Heart right ventricle (tissue), 16 donors: ENCODE results near the gene TMEM238. TPM values are rescaled to one million over a fixed set of nuclear protein-coding genes. Genes with fewer than 3 reads are reported as not detected.

Experiments used
- ATAC-seq, 8 donors: fragments of 200-7000 bp; cut with Tn5 transposase; one replicate each; pipeline ENCODE4 v1.9.1; 2020; ENCODE audit warnings: mild to moderate bottlenecking in 8 of 8, moderate library complexity in 8 of 8, moderate number of reproducible peaks in 1 of 8
- DNase-seq, 2 donors: peaks; one replicate each; pipeline ENCODE4 v3.0.0-alpha.2; 2020
- H3K27ac ChIP-seq, 10 donors: fragments of 200-600 bp; sonication (generic) in 2 of 10; one replicate each; pipeline versions ENCODE4 v1.5.0 to v1.8.0; 2020 to 2022; ENCODE audit warnings: mild to moderate bottlenecking in 3 of 10
- H3K27me3 ChIP-seq, 7 donors: fragments of 200-600 bp; one replicate each; pipeline ENCODE4 v1.8.0; 2021 to 2022; ENCODE audit warnings: mild to moderate bottlenecking in 2 of 7
- H3K36me3 ChIP-seq, 9 donors: fragments of 200-600 bp; sonication (generic) in 1 of 9; one replicate each; pipeline versions ENCODE4 v1.5.0 to v1.8.0; 2020 to 2022; ENCODE audit warnings: mild to moderate bottlenecking in 2 of 9
- H3K4me1 ChIP-seq, 9 donors: fragments of 200-600 bp; sonication (generic) in 1 of 9; one replicate each; pipeline versions ENCODE4 v1.5.0 to v1.8.0; 2020 to 2022; ENCODE audit warnings: mild to moderate bottlenecking in 4 of 9
- H3K4me3 ChIP-seq, 10 donors: fragments of 200-600 bp; sonication (generic) in 2 of 10; one replicate each; pipeline versions ENCODE4 v1.5.0 to v1.8.0; 2020 to 2022; ENCODE audit warnings: mild to moderate bottlenecking in 7 of 10, moderate library complexity in 2 of 10
- H3K9me3 ChIP-seq, 11 donors: fragments of 200-600 bp in 10 of 11; sonication (generic) in 2 of 11; one replicate each; pipeline versions ENCODE4 v1.5.0 to v1.8.0; 2013 to 2022; ENCODE audit warnings: mild to moderate bottlenecking in 2 of 11, control low read depth in 1 of 11, moderate library complexity in 1 of 11
- CTCF ChIP-seq, 9 donors: fragments of 200-600 bp; sonication (generic) in 2 of 9; IDR thresholded peaks; one replicate each; pipeline versions ENCODE4 v1.5.0 to v1.8.0; 2021 to 2022; ENCODE audit warnings: antibody characterized with exemption in 9 of 9, mild to moderate bottlenecking in 5 of 9, moderate library complexity in 1 of 9
- WGBS, 2 donors: extraction: QIAGEN DNeasy Blood & Tissue Kit; methylation state at CpG; one replicate each; pipeline ENCODE4 v1.1.7; 2013; ENCODE audit warnings: inconsistent platforms in 1 of 2; 5-methylcytosine and 5-hydroxymethylcytosine counted together
- intact Hi-C, 10 donors: fragments of 100-400 bp; cut with DNase I; formaldehyde crosslinking; loops; one replicate each; pipeline versions ENCODE4 v1.11.1 to v1.14.2; 2022
- long read RNA-seq, 3 donors: library from polyadenylated mRNA; unstranded; transcript quantifications; one replicate each; pipeline ENCODE4 v2.0.0, GENCODE V29; 2020 to 2021
- polyA plus RNA-seq, 2 donors: library from polyadenylated mRNA; stranded (reverse); fragments of 200-250 nt; gene quantifications; one replicate each; pipeline ENCODE4 v1.2.3, GENCODE V29; 2013
- total RNA-seq, 10 donors: library from RNA; stranded (reverse); fragmentation: NEBNext Ultra II Directional in 3 of 10; extraction: Animal tissue kit (Norgen Biotek cat#: 25700) in 3 of 10; gene quantifications; one replicate each; pipeline versions ENCODE4 v1.2.1 to v1.2.4, GENCODE V29; 2021 to 2023
- donor health status: Arrhythmogenic right ventricular cardiomyopathy.
- donor health status: ischemic (EF 13 %, LVEDD 7.1; RV severe dilation, severe dysfunction).
- donor health status: healthy with polysubstance abuse.
- donor health status: DM: no; HTN: yes; CAD: no.
- donor health status: DM: no; HTN: no; CAD: no.
- donor health status: ischemic (EF 25% LVEDD 6.9; RV normal size, moderate dysfunction).
- donor health status: ischemic (EF 25% LVEDD 5.7; RV mildly dilated, moderate dysfunction).
- donor health status: healthy.
- donor health status: DM: yes; HTN: yes; CAD: no.
- donor health status: Ischemic cardiomyopathy.
- donor health status: ischemic (EF 35%, LVEDD 5.7; RV mildly dilated, moderate dysfunction).
- donor health status: nonischemic (EF 11% LVEDD 7.7; RV severe dilation, severe dysfunction).
- donor health status: DM: yes; HTN: yes; CAD: no.
- donor health status: PGD.
- donor health status: ischemic (EF 29% LVEDD 5.4; RV normal size, mild dysfunction).
- donor health status: nonischemic (EF 23%, LVEDD 6.1; RV moderate dilation, normal function).

TMEM238 gene
- 1 to 10 TPM in 2 of 10 donors, under 1 TPM in 6, not detected in 2; 0.25 to 1.3 (median 0.49) TPM for total RNA-seq
- polyA plus RNA-seq = under 1 TPM in 1 of 2 donors, not detected in 1; 0.06 TPM
- long read RNA-seq, donor 1, partial matches to known transcripts = 0 of 3 reads
- long read RNA-seq, donor 1, other reads (novel, unspliced or antisense) = 0 of 3 reads
- long read RNA-seq, donor 2 = 0 reads
- long read RNA-seq, donor 3 = 0 reads

DNA sequence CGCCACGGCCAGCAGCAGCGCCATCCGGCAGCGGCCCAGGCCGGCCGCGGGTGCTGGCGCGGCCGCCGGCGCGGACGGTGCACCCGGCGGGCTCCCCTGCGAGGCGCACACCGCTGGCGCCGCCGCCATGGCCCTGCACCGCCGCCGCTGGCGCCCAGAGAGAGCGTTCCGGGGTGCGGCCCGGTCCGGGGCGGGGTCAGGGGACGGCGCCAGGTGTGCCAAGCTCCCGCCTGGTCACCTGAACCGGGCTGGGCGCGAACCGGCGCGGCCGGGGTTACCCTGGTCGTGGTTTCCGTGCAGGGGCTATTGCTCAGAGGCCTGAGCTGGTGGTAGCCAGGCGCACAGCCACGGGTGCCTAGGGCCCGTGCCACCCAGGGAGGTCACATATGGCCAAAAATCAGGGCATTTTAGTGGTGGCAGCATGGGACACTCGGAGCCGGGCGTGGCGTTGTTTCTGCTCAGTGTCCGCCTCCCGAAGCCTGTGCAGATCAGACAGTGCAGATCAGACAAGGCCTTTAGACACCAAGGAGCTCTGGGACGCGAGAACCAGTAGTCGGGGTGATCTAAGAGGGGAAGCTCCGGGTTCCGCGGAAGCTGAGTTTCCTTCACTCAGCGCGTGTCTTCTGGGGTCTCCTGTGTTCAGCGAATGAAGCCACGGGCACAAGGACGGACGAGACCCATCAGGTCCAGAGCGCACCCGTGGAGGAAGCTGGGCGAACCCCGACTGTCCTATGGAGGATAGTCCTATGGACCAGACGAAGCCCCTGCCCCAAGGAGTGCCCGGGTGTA lies at the start of gene TMEM238:
TSS of gene TMEM238 (minus strand) at position 162 of the 789 bp plus-strand sequence. CDS start at position 129, 33 bp downstream.
- H3K4me3 ChIP-seq = peak within 1 kb of the TSS; percentile 18 to 99 (median 80)
- intact Hi-C loops = loop anchor here in 8 of 10 donors (2.0 to 10.0 kb wide), 3 partner anchors 46 to 82 kb away; partner anchors contain the start of gene KMT5C (in 1 of the 8)
- H3K9me3 ChIP-seq = no peaks in the 10 kb centered on the region
- peak in 1 of 9 donors; percentile 5 for TF ChIP-seq CTCF (IDR thresholded peaks at IDR 0.05)
- H3K27me3 ChIP-seq = no peaks in the 10 kb centered on the region
- peaks cover 27 to 49% (median 44%) of the 10 kb centered on the region in 9 donors for H3K4me1 ChIP-seq
- peak in 1 of 2 donors; percentile 44 for DNase-seq
- peak in 1 of 8 donors; percentile 5 for ATAC-seq
- peak within 1 kb of the TSS; percentile 77 to 97 (median 91) for H3K27ac ChIP-seq
- WGBS, 2 donors = 21 to 22% methylated on average over 67 to 72 of the region's 72 CpGs
- H3K36me3 ChIP-seq = peaks cover 0 to 29% (median 25%) of the 10 kb centered on the region in 9 donors

DNA sequence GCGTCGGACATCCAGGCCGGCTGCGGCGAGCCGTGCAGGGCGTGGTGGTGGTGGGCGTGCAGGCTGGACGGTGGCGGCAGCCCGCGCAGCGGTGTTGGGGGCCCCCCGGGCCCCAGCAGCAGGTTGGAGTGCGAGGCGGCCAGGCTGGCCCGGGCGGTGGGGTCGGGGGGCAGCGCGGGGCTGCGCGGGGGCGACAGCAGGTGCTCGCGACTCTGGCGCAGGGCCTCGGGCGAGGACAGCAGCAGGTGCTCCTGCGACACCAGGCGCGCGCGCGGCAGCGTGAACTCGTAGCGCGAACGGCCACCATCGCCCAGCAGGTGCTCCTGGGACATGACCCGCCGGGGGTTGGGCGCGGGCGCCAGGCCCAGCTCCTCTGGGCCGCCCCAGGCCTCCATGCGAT lies 49.2 kb upstream of the TMEM238 start:
- WGBS, 2 donors = 9 to 11% methylated on average over 48 of the region's 48 CpGs
- intact Hi-C loops = no loop called here
- H3K27ac ChIP-seq = no peak overlapping the region
- ATAC-seq (peak in 1 of 8 donors; percentile 8), DNase-seq (no peak)
- no peaks in the 10 kb centered on the region for H3K9me3 ChIP-seq
- no peaks in the 10 kb centered on the region for H3K4me1 ChIP-seq
- no peaks in the 10 kb centered on the region for H3K36me3 ChIP-seq
- H3K4me3 ChIP-seq = no peak overlapping the region
- peaks cover 23 to 79% (median 73%) of the 10 kb centered on the region in 7 donors for H3K27me3 ChIP-seq
- TF ChIP-seq CTCF (IDR thresholded peaks at IDR 0.05) = no peak

DNA sequence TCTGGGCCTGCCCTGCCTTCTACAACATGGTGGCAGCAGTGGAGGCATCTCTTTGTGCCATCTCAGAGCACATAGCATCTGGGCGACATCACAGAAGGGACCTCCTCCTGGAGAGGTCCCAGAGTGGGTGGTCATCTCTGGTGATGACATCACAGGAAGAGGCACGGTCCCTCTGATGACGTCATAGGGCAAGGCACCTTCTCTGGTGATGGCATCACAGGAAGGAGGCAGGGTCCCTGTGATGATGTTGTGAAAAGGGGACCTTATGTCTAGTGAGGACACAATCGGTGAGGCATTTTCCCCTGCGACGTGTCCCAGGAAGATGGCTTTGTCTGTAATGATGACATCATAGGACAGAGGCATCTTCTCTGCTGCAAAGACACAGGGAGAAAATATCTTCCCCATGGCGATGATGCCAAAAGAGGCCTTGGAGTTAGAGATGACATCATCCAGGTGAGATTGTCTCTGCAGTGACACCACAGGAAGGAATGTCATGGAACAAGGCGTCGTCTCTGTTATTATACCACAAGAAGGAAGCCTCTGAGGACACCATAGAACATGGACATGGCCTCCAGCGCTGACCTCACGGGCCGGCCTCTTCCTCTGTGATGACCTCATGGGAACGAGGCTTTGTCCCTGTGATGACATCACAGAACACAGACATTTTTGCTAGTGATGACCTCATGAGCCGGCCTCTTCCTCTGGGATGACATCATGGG lies 48.3 kb upstream of the TMEM238 start:
- H3K9me3 ChIP-seq = no peaks in the 10 kb centered on the region
- H3K4me1 ChIP-seq = no peaks in the 10 kb centered on the region
- H3K36me3 ChIP-seq = no peaks in the 10 kb centered on the region
- H3K4me3 ChIP-seq = no peak overlapping the region
- ATAC-seq (no peak), DNase-seq (no peak)
- 87 to 88% methylated on average over 14 of the region's 14 CpGs for WGBS, 2 donors
- no peak overlapping the region for H3K27ac ChIP-seq
- peaks cover 23 to 78% (median 70%) of the 10 kb centered on the region in 7 donors for H3K27me3 ChIP-seq
- TF ChIP-seq CTCF (IDR thresholded peaks at IDR 0.05) = no peak
- intact Hi-C loops = no loop called here

DNA sequence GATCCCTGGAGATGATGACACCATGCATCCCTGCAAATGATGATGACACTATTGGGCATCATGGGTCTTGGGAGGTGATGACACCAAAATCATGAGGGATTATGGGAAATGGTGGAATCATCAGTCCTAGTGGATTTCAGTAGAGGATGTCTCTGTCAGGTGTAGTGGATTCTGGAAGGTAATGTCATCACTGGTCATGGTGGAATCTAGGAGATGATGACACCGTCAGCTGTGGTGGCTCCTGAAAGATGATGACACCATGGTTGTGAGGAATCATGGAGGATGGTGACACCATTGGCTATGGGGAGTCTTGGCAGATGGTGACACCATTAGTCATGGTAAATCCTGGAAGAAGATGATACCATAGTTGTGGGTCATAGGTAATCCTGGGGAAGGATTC lies 47.1 kb upstream of the TMEM238 start:
- Histone ChIP-seq H3K36me3 (no peaks in the 10 kb centered on the region), H3K4me3 (no peak overlapping the region), H3K27me3 (peaks cover 23 to 77% (median 66%) of the 10 kb centered on the region in 7 donors), H3K27ac (no peak overlapping the region), H3K4me1 (no peaks in the 10 kb centered on the region), H3K9me3 (no peaks in the 10 kb centered on the region)
- ATAC-seq (no peak), DNase-seq (no peak)
- 78 to 91% methylated on average over 1 of the region's 1 CpG for WGBS, 2 donors
- TF ChIP-seq CTCF (IDR thresholded peaks at IDR 0.05) = no peak
- intact Hi-C loops = no loop called here
